CD4-positive, alpha-beta T cell treated with Interleukin-15 for 1 hour (primary cell): Measurements from ENCODE around the gene TTC19.
"Not testable (repeated sequence)": the region's sequence is repeated elsewhere in the genome, so short reads cannot be mapped to it uniquely, and the experiment has no call there.

Experiments
- DNase-seq: peaks from one replicate; pipeline ENCODE4 v3.0.0-alpha.2; 2020

The TTC19 gene

DNA sequence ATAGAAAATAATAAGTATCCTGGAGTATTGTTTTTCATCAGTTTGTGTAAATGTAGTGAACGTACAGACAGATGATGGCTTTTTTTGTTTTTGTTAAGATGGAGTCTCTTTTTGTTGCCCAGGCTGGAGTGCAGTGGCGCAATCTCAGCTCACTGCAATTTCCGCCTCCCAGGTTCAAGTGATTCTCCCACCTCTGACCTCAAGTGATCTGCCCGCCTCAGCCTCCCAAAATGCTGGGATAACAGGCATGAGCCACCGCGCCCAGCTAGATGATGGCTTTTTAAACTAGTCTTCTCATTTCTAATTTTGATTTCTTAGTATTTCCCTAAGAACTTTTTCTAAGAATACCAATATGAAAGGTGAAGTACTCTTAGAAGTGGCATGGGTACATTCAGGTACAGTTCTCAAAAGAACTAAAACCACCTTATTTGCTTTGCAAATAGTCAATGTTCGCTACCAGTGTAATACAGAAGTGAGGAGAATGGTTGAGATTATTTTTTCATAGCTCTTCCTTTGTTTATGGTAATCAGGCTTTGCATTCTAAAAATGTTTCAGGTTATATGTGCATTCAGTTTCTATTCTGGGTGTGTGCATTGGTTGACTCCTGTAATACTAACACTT lies 34.2 kb downstream of the TTC19 start:
- no peak for DNase-seq

DNA sequence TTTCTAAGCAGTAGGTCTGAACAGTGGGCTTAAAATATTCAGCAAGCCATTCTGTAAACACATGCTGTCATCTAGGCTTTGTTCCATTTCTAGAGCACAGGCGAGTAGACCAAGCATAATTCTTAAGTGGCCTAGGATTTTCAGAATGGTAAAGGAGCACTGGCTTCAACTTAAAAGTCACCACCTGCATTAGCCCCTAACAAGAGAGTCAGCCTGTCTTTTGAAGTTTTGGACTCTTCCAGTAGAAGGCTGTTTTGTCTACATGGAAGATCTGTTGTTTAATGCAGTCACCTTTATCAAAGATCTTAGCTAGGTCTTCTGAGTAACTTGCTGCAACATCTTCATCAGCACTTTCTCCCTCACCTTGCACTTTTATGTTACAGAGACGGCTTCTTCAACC lies 36.6 kb downstream of the TTC19 start:
- DNase-seq: no peak

DNA sequence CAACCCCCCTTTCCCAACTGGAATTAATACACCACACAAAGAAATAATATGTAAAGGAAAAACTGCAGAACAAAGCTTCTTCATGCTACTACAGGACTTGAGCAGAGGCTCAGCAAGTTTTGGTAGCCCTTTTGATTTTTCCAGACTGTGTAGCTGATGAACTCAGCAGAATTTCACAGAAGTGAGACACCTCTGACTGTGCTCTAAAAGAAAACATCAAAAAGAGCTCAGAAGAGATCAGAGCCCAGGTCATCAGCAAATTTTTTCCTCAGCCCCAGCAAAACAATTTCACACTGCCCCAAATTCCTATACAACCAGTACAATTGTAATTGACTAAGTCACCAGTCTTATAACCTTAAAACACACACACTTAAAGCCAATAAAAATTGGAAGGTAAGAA lies 38.0 kb downstream of the TTC19 start:
- no peak for DNase-seq

DNA sequence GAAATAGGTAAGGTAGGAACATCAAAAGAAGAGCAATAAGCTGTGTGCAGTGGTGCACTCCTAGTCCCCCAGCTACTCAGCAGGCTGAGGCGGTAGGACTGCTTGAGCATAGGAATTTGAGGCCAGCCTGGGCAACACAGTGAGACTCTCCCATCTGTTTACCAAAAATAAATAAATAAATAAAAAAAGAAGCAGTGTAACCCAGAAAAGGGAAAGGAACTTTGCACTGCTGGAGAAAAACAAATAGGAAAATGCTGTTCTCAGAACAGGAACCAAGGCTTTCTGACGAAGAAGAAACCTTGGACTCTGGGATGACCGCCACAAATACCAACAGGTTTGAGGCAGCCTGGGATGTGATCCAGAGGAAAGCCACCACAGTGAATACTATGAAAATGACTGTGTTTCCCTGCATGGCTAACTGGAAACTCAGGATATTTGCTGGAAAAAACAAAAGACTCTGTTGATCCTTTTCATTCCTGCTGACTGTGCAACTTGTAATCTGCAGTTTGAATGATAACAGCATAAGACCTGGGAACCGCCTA lies 41.2 kb downstream of the TTC19 start:
- DNase-seq: no peak

DNA sequence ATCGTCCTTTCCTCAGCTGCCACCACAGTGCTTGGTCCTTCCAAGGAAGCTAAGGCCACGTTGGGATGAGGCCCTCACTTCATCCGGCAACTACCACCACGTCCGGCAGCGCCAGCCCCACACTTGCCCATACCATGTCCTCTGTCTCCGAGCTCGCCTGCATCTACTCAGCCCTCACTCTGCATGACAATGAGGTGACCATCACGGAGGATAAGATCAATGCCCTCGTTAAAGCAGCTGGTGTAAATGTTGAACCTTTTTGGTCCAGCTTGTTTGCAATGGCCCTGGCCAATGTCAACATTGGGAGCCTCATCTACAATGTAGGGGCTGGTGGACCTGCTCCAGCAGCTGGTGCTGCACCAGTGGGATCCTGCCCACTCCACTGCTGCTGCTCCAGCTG lies 44.9 kb downstream of the TTC19 start:
- DNase-seq: no peak

DNA sequence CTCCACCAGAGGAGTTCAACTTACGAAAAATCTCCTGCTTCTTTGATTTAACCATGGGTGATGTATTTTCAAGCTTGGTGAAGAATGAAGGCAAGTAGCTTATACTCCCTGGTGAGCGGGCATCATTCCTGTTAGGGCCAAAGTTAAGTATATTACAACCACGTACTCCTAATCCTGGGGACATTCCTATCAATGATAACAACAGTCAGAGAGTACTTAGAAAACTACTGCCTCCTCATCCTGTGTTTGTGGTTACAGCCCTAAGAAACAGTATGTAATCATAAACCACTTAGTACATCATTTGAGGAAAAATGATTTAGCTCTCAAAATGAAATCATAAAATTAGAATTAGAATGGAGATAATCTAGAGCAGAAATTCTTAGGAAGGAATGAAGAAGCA lies 47.3 kb downstream of the TTC19 start:
- DNase-seq: no peak

DNA sequence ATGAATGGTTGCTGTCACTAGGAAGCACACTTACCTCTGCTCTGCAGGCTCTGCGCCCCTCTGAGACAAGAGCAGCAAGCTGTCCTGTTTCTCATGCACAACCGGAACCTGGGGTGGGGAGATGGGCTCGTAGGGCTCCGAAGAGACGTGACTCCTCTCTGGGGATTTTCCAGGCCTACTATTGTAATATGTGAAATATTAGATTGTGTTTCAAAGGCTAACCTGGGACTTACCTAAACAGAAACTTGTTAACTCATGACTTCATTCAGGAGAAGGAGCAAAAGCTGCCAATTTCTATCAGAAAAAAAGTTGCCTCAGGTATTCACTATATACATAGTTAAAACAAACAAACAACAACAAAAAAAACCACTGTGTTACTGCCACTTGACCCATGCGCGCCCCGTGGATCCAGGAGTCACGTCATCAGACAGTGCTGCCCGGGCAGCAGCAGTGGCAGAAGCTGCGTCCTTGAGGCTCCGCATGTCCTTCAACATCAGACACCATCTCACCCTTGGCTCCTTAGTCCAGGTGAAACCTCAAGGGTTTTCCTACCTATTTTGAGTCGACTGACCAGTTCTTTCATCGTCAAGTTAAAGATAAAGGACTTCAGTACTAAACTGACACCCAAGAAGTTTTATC lies 49.3 kb downstream of the TTC19 start:
- DNase-seq: no peak

DNA sequence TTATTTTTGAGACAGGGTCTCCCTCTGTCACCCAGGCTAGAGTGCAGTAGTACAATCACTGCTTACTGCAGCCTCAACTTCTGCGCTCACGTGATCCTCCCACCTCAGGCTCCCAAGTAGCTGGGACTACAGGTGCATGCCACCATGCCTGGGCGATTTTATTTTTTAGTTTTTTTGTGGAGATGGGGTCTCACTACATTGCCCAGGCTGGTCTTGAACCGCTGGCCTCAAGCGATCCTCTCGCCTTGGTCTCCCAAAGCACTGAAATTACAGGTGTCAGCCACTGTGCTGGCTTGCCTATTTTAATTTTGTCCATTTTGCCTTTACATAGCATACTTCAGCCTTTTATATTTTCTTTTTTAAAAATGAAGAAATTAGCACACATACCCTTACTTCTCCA lies 51.2 kb downstream of the TTC19 start:
- DNase-seq: no peak

DNA sequence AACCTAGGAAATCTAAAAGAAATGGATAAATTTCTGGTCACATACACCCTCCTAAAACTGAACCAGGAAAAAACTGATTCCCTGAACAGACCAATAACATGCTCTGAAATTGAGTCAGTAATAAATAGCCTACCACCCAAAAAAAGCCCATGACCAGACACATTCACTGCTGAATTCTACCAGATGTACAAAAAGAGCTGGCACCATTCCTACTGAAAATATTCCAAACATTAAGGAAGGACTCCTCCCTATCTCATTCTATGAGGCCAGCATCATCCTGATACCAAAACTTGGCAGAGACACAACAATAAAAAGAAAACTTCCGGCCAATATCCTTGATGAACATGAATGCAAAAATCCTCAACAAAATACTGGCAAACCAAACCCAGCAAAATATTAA lies 52.9 kb downstream of the TTC19 start:
- DNase-seq: no peak

DNA sequence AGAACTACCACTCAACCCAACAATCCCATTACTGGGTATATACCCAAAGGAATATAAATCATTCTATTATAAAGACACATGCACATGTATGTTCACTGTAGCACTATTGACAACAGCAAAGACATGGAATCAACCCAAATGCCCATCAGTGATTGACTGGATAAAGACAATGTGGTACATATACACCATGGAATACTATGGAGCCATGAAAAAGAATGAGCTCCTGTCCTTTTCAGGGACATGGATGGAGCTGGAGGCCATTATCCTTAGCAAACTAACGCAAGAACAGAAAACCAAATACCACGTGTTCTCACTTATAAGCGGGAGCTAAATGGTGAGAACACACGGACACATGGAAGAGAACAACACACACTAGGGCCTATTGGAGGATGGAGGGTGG lies 55.5 kb downstream of the TTC19 start:
- DNase-seq: not testable (repeated sequence)

DNA sequence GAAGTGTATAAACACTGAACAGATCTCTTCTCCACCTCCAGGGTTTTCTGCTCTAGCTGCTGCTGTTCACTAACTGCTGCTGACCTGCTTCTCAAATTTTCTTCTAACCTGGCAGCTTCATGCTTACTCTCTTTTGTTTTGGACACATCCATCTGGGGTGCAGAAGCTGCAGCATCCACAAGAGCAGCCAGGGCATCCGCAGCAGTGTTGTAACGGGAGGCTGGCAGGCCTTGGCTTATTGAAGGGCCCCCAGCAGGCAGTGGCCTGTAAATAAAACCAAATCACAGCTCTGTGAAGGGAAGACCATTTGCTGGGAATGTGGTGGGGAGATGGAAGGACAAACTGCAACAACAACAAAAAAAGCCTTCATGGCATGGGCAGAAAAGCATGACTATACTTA lies 62.0 kb downstream of the TTC19 start:
- DNase-seq: no peak

DNA sequence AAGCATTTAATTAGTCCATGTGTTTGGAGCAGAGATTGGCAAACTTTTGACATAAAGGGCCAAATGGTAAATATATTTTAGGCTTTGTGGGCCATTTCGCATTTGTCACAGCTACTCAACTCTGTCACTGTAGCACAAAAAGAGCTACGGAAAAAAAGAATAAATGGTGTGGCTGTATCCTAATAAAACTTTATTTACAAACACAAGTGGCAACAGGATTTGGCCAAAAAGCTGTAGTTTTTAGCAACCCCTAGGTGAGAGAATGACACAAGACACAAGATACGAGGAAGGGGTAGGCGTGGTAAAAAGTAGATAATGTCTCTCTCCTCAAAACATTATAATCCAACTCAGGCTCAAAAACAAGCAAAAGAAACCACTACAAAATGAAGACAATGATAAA lies 66.5 kb downstream of the TTC19 start:
- DNase-seq: no peak

DNA sequence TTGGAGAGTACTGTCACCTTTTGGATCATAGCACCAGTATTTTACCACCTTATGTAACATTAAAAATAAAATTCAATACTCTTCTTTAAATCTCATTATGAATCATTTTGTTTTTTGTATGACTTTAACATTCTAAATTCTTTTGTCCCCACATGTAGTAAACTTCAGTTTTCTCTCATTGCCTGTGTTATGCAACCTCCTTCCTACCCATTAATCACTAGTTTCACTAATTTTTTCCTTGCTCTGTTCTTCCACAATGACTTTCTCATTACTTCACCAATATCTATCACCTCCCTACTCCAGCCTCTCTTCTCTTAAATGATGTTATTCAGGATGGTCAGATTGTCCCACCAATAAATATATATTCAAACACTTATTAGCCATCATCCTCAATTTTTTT lies 68.7 kb downstream of the TTC19 start:
- DNase-seq: no peak

DNA sequence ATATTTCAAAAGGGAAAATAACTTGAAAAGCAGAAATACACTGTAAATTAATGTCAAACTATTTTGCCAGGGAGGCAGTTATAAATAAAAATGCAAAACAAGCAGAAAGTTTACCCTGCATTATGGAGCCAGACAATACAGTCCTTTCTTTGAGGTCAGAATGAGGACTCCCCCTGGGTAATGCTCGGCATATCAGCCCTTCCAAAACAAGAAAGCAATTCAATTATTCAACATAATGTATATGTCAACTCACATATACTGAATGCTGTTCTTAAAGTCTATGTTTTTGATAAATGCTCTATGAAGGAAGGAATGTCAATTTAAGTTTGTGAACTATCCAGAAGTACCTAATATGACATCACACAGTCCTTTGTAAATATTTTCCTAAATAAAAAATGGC lies 72.4 kb downstream of the TTC19 start:
- no peak for DNase-seq

DNA sequence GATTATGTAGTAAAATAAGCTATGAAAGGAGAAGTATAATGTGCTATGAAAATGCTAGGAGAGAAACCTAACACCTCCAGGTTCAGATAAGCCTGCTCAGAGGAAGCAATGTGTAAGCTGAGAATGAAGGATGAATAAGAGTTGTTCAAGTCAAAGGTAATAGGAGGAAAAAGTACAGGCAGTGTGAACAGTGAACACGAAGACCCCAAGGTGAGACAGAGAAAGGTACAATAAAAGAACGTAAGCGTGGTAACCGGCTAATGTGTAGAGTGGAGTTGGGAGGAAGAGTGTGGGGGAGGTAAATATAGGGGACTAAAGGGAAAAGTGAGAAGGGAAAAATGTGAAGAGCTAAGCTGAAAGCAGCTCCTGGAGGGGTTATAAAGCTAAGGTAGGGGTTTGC lies 74.2 kb downstream of the TTC19 start:
- no peak for DNase-seq

DNA sequence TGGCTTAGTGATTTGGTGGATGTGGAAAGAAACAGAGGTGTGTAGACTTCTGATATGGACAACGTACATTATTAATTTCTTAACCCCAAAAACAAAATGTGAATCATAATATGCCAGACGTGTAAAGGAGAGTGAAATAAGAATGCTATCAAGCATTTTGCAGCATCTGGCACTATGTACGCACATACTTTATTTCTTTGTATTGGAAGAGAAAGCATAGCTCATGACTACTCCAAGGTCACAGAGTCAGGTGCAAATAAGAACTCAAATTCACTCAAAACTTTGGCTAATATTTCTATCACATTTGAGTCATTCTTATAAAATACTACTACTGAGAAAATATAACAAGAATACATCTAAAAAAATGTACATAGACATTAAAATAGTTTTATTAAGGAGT lies 74.8 kb downstream of the TTC19 start:
- no peak for DNase-seq

DNA sequence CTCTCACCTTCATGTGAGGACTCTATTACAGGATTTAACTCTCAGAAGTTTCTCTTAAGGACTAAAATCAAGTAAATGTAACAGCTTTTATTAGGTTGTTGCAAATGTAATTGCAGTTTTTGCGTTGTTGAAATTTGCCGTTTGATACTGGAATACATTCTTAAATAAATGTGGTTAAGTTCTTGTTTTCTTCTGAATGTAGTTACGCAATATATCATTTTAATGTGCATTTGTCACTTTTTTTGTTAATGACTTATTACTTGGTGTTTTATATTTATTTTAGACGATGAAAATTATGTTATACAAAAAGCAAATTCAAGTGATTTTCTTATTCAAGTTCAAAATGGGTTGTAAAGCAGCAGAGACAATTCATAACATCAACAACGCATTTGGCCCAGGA lies 76.3 kb downstream of the TTC19 start:
- no peak for DNase-seq
